ENCODE results near the gene CPOX.
A peak's percentile ranks its signal among the peaks of the same experiment; 100 is the strongest.

CPOX gene

DNA sequence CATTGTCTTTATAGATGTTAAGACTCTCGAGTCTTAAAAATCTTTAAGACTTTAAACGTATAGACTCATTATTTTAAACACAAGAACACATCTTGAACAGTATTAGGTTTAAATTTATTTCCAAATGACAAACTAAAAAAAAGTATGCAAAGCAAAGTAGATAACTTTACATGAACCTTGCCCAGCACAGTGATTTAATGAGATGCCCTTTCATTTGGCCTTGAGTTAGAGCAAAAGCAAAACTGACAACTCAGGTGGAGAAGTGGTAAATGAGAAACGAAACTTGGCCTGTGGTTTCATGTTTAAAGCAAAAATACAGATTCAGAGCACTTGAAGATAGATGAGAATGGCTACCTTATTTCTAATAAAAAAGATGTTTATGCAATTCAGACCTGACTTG lies 53.1 kb downstream of the CPOX start:
- DNase-seq (ENCODE audit: low read depth) = peak; percentile 94
- H3K4me3 ChIP-seq (ENCODE audit: low read depth, low read length) = peak overlapping the region; percentile 44
- TF ChIP-seq, protein P1, sequence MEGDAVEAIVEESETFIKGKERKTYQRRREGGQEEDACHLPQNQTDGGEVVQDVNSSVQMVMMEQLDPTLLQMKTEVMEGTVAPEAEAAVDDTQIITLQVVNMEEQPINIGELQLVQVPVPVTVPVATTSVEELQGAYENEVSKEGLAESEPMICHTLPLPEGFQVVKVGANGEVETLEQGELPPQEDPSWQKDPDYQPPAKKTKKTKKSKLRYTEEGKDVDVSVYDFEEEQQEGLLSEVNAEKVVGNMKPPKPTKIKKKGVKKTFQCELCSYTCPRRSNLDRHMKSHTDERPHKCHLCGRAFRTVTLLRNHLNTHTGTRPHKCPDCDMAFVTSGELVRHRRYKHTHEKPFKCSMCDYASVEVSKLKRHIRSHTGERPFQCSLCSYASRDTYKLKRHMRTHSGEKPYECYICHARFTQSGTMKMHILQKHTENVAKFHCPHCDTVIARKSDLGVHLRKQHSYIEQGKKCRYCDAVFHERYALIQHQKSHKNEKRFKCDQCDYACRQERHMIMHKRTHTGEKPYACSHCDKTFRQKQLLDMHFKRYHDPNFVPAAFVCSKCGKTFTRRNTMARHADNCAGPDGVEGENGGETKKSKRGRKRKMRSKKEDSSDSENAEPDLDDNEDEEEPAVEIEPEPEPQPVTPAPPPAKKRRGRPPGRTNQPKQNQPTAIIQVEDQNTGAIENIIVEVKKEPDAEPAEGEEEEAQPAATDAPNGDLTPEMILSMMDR (IDR thresholded peaks at IDR 0.05; ENCODE audit: insufficient read depth, low read depth, low read length, missing control alignments) = no peak

DNA sequence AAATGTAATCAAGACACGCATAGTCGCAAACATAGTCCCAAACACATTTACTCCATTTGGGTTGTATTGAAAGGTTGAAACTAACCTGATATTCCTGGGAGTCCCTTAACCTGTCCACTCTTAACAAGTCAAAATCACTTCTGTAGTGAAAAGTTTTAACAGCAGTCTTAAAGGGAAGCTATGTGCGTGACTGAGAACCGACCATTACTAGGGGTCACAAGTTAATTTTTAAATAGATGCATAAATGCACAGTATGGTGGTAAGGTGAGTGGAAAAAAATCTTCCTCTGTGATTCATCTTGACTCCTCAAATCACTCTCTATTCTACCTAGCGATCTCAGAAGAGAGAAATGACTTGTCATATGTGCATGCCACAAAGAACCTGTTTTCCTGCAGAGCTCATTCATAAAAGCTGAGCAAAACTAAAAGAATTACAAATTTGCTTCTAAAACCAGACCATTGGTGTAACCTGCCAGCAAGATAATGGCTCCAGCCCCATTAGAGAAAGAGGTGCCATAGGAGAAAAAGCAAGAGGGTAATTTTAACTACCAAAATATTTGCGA lies 56.9 kb downstream of the CPOX start:
- peak overlapping the region; percentile 72 for H3K4me3 ChIP-seq (ENCODE audit: low read depth, low read length)
- TF ChIP-seq, protein P1 (IDR thresholded peaks at IDR 0.05; ENCODE audit: insufficient read depth, low read depth, low read length, missing control alignments) = no peak
- peak; percentile 96 for DNase-seq (ENCODE audit: low read depth)

DNA sequence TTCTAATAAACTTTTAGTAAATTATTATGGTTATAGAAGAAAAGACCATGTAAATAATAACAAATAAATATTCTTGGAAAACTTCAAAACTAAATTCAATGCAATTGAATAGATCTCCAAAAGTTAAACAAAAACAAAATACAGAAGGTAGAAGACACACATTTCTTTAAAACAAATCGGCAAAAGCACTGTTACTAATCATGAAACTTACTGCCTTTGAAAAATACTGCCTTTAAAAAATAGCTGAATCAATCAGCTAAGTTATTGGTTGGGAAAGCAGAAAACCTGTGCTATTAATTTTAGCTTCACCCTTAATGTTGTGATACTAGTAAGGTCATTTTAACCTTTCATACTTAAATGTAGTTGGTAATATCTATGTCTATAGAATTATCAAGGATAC lies 58.7 kb downstream of the CPOX start:
- no peak for DNase-seq (ENCODE audit: low read depth)
- H3K4me3 ChIP-seq (ENCODE audit: low read depth, low read length) = peak overlapping the region; percentile 72
- TF ChIP-seq, protein P1 (IDR thresholded peaks at IDR 0.05; ENCODE audit: insufficient read depth, low read depth, low read length, missing control alignments) = no peak

DNA sequence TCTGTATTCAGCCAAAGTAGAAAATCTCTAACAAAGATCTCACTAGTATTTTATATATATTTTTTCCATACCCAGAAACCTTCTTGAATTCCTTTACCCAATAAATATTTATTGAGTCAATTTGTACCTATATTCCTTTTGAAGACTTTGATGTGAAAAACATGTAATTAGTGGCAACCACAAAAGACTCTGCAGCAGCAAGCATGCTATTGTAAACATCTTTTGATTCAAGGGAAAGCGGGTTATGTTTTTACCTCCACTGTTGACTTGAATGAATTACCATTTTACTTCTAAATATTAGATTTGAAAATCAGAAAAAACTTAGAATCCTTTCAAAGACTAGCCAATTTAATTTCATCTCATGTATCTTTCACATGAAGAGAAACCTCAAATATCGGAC lies 59.2 kb downstream of the CPOX start:
- TF ChIP-seq, protein P1 (IDR thresholded peaks at IDR 0.05; ENCODE audit: insufficient read depth, low read depth, low read length, missing control alignments) = no peak
- H3K4me3 ChIP-seq (ENCODE audit: low read depth, low read length) = peak overlapping the region; percentile 72
- peak; percentile 49 for DNase-seq (ENCODE audit: low read depth)

DNA sequence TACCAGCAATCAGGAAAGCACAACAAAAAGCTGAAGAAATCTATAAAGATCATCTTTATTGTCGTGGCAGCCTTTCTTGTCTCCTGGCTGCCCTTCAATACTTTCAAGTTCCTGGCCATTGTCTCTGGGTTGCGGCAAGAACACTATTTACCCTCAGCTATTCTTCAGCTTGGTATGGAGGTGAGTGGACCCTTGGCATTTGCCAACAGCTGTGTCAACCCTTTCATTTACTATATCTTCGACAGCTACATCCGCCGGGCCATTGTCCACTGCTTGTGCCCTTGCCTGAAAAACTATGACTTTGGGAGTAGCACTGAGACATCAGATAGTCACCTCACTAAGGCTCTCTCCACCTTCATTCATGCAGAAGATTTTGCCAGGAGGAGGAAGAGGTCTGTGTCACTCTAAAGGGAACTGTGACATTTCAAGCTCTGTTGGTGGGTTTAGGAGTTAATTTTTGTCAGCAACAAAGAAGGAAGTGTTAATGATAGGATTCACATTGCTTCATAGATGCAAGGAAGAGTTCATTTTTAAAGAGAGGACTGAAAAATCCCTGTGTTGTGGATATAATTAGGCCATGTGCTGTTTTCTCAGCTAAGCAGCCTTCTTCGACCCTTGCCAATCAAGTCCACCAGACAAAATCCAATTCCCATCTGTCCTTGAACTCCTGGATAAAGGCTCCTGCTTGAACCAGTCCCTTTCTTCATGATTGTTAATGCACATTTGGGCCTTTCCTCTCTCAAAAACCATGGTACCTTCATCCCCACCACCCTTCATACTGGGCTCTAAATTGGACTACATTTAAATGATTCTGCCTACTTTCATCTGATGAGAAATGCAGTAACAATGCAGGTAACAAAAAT lies 60.5 kb downstream of the CPOX start:
- TF ChIP-seq, protein P1 (IDR thresholded peaks at IDR 0.05; ENCODE audit: insufficient read depth, low read depth, low read length, missing control alignments) = no peak
- peak overlapping the region; percentile 72 for H3K4me3 ChIP-seq (ENCODE audit: low read depth, low read length)
- DNase-seq (ENCODE audit: low read depth) = peak; percentile 66

DNA sequence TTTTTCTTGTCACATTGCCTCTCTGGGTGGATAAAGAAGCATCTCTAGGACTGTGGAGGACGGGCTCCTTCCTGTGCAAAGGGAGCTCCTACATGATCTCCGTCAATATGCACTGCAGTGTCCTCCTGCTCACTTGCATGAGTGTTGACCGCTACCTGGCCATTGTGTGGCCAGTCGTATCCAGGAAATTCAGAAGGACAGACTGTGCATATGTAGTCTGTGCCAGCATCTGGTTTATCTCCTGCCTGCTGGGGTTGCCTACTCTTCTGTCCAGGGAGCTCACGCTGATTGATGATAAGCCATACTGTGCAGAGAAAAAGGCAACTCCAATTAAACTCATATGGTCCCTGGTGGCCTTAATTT lies 61.2 kb downstream of the CPOX start:
- peak; percentile 75 for DNase-seq (ENCODE audit: low read depth)
- TF ChIP-seq, protein P1 (IDR thresholded peaks at IDR 0.05; ENCODE audit: insufficient read depth, low read depth, low read length, missing control alignments) = no peak

More for the DNA sequence above, 61.2 kb downstream of the CPOX start:
- H3K4me3 ChIP-seq (ENCODE audit: low read depth, low read length) = peak overlapping the region; percentile 72
